SH-SY5Y (cell line): Measurements from ENCODE around the gene SUN2.

Experiments
- GATA2 ChIP-seq: IDR thresholded peaks from 2 replicates; pipeline ENCODE4 v1.6.1; 2011; ENCODE audit warnings: mild to moderate bottlenecking, low read depth, low read length
- GATA3 ChIP-seq: IDR thresholded peaks from 2 replicates; pipeline ENCODE4 v1.6.1; 2011; ENCODE audit warnings: low read depth, mild to moderate bottlenecking, low read length, moderate library complexity

SUN2 gene

GRCh38 chr22:38786631-38787030 lies 30.8 kb upstream of the SUN2 start:
- TF ChIP-seq GATA3 (no peak), GATA2 (no peak)

GRCh38 chr22:38784856-38785255 lies 29.1 kb upstream of the SUN2 start:
- TF ChIP-seq GATA2 (no peak), GATA3 (no peak)

- no peak for TF ChIP-seq GATA2
- TF ChIP-seq GATA3: no peak
Measured at GRCh38 chr22:38784035-38784434, 28.2 kb upstream of the SUN2 start.

- no peak for TF ChIP-seq GATA3
- TF ChIP-seq GATA2: no peak
Measured at GRCh38 chr22:38783095-38783615, 27.4 kb upstream of the SUN2 start.

GRCh38 chr22:38782402-38783094 lies 26.8 kb upstream of the SUN2 start:
- TF ChIP-seq GATA2 (no peak), GATA3 (no peak)

GRCh38 chr22:38781033-38781432 lies 25.2 kb upstream of the SUN2 start:
- TF ChIP-seq GATA3 (no peak), GATA2 (no peak)

GRCh38 chr22:38777087-38777671 lies 21.4 kb upstream of the SUN2 start:
- no peak for TF ChIP-seq GATA2
- TF ChIP-seq GATA3: no peak

- no peak for TF ChIP-seq GATA3
Measured at GRCh38 chr22:38776086-38776485, 20.3 kb upstream of the SUN2 start.

GRCh38 chr22:38775656-38776055 lies 19.9 kb upstream of the SUN2 start:
- TF ChIP-seq GATA2 (no peak), GATA3 (no peak)

GRCh38 chr22:38774496-38775166 lies 18.8 kb upstream of the SUN2 start:
- no peak for TF ChIP-seq GATA3
- TF ChIP-seq GATA2: no peak

GRCh38 chr22:38773363-38773946 lies 17.7 kb upstream of the SUN2 start:
- TF ChIP-seq GATA2: no peak
- TF ChIP-seq GATA3: no peak

GRCh38 chr22:38772623-38772873 lies 16.8 kb upstream of the SUN2 start:
- TF ChIP-seq GATA2 (no peak), GATA3 (no peak)

GRCh38 chr22:38770257-38770949 lies 14.6 kb upstream of the SUN2 start:
- TF ChIP-seq GATA3 (no peak), GATA2 (no peak)

- TF ChIP-seq GATA2: no peak
- TF ChIP-seq GATA3: no peak
Measured at GRCh38 chr22:38768036-38768435, 12.2 kb upstream of the SUN2 start.
